GM12891 (cell line): ENCODE results near the gene HDLBP.

Experiments used
- POLR2A ChIP-seq: IDR thresholded peaks from 2 replicates; pipeline ENCODE4 v1.6.1; 2011; ENCODE audit warnings: low read depth, low read length, control low read depth
- POLR2AphosphoS5 ChIP-seq: IDR thresholded peaks from 2 replicates; pipeline ENCODE4 v1.6.1; 2011; ENCODE audit warnings: low read depth, low read length, control low read depth
- POU2F2 ChIP-seq: IDR thresholded peaks from 2 replicates; pipeline ENCODE4 v1.6.1; 2011; ENCODE audit warnings: low read depth, mild to moderate bottlenecking, control low read depth, low read length, moderate library complexity
- SPI1 ChIP-seq: IDR thresholded peaks from 2 replicates; pipeline ENCODE4 v1.6.1; 2011; ENCODE audit warnings: low read depth, low read length, control low read depth
- TAF1 ChIP-seq: IDR thresholded peaks from 2 replicates; pipeline ENCODE4 v1.6.1; 2011; ENCODE audit warnings: low read depth, low read length, control low read depth

GRCh38 chr2:241308267-241308666 lies 7.2 kb downstream of the HDLBP start:
- TF ChIP-seq SPI1 (no peak), POLR2AphosphoS5 (no peak), POLR2A (no peak), TAF1 (no peak), POU2F2 (no peak)
